GM12864 (cell line): Measurements from ENCODE around the gene CYP4V2.

Experiments
- DNase-seq: peaks from one replicate; pipeline ENCODE4 v3.0.0-alpha.2; 2011; ENCODE audit warnings: low read depth
- H3K4me3 ChIP-seq: 2 replicates; pipeline ENCODE4 v1.5.1; 2011; ENCODE audit warnings: mild to moderate bottlenecking, low read depth, low read length, control low read depth
- TF ChIP-seq, protein P1 (sequence below): IDR thresholded peaks from 2 replicates; pipeline ENCODE4 v1.5.1; 2011; ENCODE audit warnings: low read depth, mild to moderate bottlenecking, moderate library complexity, low read length, control low read depth, inconsistent platforms; ENCODE audit errors: missing control alignments

Gene CYP4V2

DNA sequence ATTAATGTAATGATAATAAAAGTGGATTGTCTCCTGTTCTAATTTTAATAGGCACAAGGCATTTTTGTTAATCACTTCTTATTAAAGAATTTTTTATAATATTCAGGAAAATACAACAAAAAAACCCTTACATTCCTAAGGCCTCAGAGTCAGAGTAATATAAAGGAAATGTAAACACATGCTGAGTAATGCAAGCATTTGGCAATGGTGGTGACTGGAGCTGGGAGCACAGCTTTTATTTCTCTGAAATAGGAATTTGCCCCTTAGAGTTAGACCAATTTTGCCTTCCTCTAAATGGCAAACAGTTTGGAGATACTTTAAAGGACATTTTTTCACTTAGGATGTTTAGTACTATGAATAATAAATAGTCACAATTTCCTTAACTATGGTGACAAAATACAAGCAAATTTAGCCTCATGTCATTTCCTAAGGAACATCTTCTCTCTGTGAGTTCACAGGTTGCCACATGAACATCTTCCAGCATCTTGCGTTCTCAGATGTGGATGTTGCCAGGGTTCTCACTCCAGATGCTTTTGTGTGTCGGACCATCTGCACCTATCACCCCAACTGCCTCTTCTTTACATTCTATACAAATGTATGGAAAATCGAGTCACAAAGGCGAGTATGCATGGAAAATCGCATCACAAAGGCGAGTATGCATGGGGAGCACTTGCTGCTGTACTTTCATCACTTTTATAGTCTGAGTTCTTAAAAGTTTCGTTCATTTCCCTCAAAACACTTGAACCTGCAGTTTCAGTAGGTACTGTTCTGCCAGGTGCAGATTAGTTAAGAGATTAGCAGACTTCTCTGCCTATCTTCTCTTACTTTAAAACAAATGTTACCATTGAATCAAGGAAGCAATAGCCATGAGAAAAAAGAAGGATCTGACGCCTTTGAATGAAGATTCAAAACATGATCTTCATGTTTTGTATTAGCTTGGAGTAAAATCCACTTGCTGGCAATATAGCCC, 58.7 kb downstream of the CYP4V2 start:
- H3K4me3 ChIP-seq: no peak overlapping the region
- TF ChIP-seq, protein P1, sequence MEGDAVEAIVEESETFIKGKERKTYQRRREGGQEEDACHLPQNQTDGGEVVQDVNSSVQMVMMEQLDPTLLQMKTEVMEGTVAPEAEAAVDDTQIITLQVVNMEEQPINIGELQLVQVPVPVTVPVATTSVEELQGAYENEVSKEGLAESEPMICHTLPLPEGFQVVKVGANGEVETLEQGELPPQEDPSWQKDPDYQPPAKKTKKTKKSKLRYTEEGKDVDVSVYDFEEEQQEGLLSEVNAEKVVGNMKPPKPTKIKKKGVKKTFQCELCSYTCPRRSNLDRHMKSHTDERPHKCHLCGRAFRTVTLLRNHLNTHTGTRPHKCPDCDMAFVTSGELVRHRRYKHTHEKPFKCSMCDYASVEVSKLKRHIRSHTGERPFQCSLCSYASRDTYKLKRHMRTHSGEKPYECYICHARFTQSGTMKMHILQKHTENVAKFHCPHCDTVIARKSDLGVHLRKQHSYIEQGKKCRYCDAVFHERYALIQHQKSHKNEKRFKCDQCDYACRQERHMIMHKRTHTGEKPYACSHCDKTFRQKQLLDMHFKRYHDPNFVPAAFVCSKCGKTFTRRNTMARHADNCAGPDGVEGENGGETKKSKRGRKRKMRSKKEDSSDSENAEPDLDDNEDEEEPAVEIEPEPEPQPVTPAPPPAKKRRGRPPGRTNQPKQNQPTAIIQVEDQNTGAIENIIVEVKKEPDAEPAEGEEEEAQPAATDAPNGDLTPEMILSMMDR: no peak
- no peak for DNase-seq

DNA sequence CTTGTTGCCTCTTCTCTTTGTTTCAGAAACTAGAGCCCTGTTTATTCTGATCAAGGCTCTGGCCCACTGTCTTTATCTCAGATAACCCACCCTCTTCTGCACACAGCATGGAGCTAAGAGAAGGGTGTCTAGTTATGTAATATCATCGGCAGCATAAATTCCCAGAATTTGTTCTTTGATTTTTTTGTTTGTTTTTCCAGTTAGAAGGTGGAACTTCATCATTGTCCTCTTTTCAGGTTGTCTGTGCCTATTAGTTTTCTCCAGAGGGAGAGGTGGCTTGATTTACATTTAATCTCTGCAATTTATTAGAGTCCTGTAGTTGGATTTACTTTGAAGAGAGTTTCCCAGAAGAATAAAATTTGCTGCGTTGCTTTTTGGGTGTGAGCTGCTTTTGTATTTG, 59.4 kb downstream of the CYP4V2 start:
- no peak for DNase-seq
- TF ChIP-seq, protein P1: no peak
- no peak overlapping the region for H3K4me3 ChIP-seq

DNA sequence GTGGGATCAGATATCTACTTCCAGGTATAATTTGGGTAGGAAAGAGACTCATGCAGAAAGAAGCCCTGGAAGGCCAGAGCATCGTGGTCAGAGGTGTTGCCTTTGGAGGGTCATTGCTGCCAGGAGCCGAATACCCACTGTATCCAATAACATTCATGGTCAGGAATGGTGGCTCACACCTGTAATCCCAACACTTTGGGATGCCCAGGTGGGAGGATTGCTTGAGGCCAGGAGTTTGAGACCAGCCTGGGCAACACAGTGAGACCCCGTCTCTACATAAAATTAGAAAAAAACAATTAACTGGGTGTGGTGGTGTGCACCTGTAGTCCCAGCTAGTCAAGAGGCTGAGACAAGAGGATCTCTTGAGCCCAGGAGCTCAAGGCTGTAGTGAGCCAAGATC, 63.8 kb downstream of the CYP4V2 start:
- no peak for DNase-seq
- no peak overlapping the region for H3K4me3 ChIP-seq
- TF ChIP-seq, protein P1: no peak

DNA sequence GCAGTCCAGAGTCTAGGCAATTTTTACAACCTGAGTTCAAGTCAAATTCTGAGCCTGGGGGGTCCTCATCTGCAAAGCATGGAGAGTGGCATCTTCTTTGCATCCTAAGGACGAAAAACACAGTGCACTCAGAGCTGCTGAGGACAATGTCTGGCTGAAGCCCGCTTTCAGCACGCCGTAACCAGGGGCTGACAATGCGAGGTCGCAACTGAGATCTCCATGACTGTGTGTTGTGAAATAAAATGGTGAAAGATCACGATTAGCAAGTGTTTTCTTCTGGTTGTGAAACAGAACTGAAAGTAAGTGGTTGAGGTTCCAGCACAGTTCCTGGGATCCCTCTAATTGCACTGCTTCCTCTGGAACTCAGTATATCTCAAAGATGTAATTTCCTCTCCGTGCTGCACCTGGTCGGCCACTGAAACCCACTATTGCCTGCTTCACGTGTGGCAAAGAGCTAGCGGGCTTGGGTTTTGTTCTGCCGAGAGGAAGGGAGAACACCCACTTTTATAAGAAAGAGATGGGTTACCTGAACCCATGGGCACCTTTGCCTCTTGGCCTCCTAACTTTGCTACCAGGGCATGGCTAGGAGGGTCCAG, 66.9 kb downstream of the CYP4V2 start:
- H3K4me3 ChIP-seq: no peak overlapping the region
- DNase-seq: no peak
- TF ChIP-seq, protein P1: no peak

DNA sequence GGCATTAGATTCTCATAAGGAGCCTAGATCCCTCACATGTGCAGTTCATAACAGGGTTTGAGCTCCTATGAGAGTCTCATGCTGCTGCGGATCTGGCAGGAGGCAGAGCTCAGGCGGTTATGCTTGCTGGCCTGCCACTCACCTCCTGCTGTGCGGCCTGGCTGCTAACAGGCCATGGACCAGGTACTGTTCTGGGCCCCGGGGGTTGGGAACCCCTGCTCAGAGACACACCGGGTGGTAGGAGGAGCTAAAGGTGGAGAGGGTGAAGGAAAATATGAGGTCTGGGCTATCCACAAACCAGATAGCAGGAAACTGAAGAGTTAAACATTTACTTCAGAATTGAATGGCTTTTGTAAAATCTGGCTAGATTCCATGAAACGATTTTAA, 68.7 kb downstream of the CYP4V2 start:
- no peak for DNase-seq
- TF ChIP-seq, protein P1: no peak
- H3K4me3 ChIP-seq: no peak overlapping the region
